ENCODE measurements around the gene TTC19. TPM values are rescaled to one million over a fixed set of nuclear protein-coding genes. Genes with fewer than 3 reads are reported as not detected.
A peak's percentile ranks its signal among the peaks of the same experiment; 100 is the strongest.
"Not testable (repeated sequence)": the region's sequence is repeated elsewhere in the genome, so short reads cannot be mapped to it uniquely, and the experiment has no call there.

TTC19 gene
- total RNA-seq, 1 donor from 2014 or later = 47.2 TPM

GRCh38 chr17:15972497-15972951 is 27.1 kb upstream of the TTC19 start:
- no peak for DNase-seq (ENCODE audit: low read depth, low spot score)

- no peak for DNase-seq (ENCODE audit: low read depth, low spot score)
Observed at GRCh38 chr17:15973016-15973415, 26.6 kb upstream of the TTC19 start.

GRCh38 chr17:15973834-15974233 is 25.8 kb upstream of the TTC19 start:
- no peak for DNase-seq (ENCODE audit: low read depth, low spot score)

- DNase-seq (ENCODE audit: low read depth, low spot score) = no peak
Observed at GRCh38 chr17:15977894-15978293, 21.7 kb upstream of the TTC19 start.

- DNase-seq (ENCODE audit: low read depth, low spot score) = no peak
Observed at GRCh38 chr17:15978606-15979005, 21.0 kb upstream of the TTC19 start.

- DNase-seq (ENCODE audit: low read depth, low spot score) = not testable (repeated sequence)
Observed at GRCh38 chr17:15979013-15979412, 20.6 kb upstream of the TTC19 start.

GRCh38 chr17:15981208-15981607 is 18.4 kb upstream of the TTC19 start:
- DNase-seq (ENCODE audit: low read depth, low spot score) = no peak

- no peak for DNase-seq (ENCODE audit: low read depth, low spot score)
Observed at GRCh38 chr17:15981646-15982580, 17.7 kb upstream of the TTC19 start.

GRCh38 chr17:15996322-15996721 is 3.3 kb upstream of the TTC19 start:
- DNase-seq (ENCODE audit: low read depth, low spot score) = no peak

- DNase-seq (ENCODE audit: low read depth, low spot score) = no peak
Observed at GRCh38 chr17:15998031-15998562, 1.5 kb upstream of the TTC19 start.

- no peak for DNase-seq (ENCODE audit: low read depth, low spot score)
Observed at GRCh38 chr17:15999974-16000827, 577 bp downstream of the TTC19 start.

GRCh38 chr17:16001226-16001897 is 1.7 kb downstream of the TTC19 start:
- no peak for DNase-seq (ENCODE audit: low read depth, low spot score)

GRCh38 chr17:16002708-16003260 is 3.2 kb downstream of the TTC19 start:
- no peak for DNase-seq (ENCODE audit: low read depth, low spot score)

GRCh38 chr17:16003841-16004240 is 4.2 kb downstream of the TTC19 start:
- DNase-seq (ENCODE audit: low read depth, low spot score) = no peak

- DNase-seq (ENCODE audit: low read depth, low spot score) = no peak
Observed at GRCh38 chr17:16005636-16006035, 6.0 kb downstream of the TTC19 start.

- DNase-seq (ENCODE audit: low read depth, low spot score) = no peak
Observed at GRCh38 chr17:16007439-16007838, 7.8 kb downstream of the TTC19 start.

- DNase-seq (ENCODE audit: low read depth, low spot score) = peak; percentile 81
Observed at GRCh38 chr17:16013943-16014407, 14.4 kb downstream of the TTC19 start.

GRCh38 chr17:16019347-16019746 is 19.7 kb downstream of the TTC19 start:
- DNase-seq (ENCODE audit: low read depth, low spot score) = no peak

GRCh38 chr17:16023881-16024280 is 24.3 kb downstream of the TTC19 start:
- no peak for DNase-seq (ENCODE audit: low read depth, low spot score)

GRCh38 chr17:16025202-16025601 is 25.6 kb downstream of the TTC19 start:
- no peak for DNase-seq (ENCODE audit: low read depth, low spot score)

- DNase-seq (ENCODE audit: low read depth, low spot score) = no peak
Observed at GRCh38 chr17:16026895-16027294, 27.3 kb downstream of the TTC19 start.
